GM19043 (cell line): Measurements from ENCODE around the gene MUC4.

Experiments
- ATAC-seq: cut with Tn5 transposase; IDR thresholded peaks from one replicate; pipeline ENCODE4 v1.9.1; 2021; ENCODE audit warnings: low read depth; ENCODE audit not compliant: unreplicated experiment

The MUC4 gene

DNA sequence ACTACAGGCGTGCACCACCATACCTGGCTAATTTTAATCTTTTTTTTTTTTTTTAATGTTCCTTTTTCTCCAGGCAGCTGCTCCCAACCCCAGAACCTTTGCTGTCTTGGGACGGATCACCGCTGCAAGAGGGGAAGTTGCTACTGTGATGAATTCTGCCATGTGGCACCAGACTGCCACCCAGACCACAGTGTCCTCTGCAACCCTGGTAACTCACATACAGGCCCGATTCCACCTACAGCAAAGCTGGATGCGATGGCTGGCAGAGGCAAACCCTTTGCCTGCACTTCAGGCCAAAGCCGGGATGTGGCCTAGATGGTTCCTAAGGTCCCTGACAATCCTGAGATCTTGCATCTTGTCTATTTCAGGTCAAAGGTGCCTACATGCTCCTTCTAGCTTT, 103.7 kb downstream of the MUC4 start:
- no peak for ATAC-seq

DNA sequence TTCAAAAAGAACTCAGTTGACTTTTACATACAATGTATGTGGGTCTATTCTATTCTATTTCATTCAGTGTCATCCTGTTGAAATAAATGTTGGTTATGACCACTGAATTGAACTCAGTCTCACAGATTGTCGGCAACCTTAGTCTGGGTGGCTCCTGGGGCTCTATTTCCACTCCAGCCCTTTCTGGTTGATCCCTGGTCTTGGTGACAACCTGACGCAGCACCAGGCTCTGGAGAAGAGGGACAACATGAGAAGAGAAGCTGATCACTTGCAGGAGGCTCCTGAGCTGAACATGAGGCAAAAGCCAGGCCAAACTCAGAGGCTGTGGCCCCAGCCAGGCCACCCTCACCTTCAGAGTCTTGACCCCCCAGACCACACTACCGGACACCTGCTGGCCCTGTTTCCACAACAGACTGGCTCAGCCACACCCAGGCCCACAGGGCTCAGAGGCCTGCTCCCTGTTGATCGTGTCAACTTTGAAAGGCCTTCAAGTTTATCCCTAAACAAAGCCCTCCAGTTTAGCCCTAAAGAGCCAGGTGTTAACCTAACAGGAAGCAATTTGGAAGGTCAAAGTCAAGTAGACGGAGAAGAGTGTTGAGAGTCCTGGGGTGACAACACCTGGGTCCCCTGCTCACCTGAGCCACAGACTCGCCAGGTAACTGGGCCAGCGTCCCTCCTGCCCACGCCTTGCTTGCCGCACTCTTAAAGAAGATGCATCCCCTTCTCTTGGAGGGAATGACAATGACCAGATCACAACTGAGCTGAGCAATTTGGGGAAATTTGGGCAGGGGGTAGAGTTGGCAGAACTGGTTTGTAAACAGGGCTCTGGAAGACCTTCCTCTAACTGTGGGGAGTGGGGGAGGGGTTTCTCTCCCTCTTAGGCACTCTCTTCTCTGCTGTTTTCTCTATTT, 106.4 kb downstream of the MUC4 start:
- ATAC-seq, result no peak

DNA sequence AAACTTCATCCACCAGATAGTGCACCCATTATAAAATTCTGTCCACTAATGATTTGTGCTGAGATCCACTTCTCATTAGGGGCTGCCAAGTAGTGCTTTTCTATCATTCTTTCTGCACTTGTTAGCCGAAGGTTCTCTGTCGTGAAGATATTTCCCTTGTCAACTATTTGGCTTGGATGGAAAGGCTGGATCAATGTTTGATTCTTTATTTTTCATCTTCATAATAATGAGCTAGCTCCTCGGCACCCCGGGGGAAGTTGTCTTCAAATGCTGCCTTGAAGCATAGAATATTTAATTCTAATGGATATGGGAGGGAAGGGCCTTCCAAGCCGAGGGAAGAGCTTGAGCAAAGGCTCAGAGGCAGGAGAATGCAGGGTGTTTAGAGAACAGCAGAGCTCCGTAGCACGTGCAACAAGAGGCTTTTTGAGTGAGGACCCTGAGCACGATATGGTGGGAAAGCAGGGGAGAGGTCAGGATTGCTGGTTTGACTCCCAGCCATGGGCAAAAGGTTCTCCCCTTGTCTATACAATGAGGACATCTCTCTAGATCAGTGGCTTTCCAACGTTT, 107.2 kb downstream of the MUC4 start:
- no peak for ATAC-seq

DNA sequence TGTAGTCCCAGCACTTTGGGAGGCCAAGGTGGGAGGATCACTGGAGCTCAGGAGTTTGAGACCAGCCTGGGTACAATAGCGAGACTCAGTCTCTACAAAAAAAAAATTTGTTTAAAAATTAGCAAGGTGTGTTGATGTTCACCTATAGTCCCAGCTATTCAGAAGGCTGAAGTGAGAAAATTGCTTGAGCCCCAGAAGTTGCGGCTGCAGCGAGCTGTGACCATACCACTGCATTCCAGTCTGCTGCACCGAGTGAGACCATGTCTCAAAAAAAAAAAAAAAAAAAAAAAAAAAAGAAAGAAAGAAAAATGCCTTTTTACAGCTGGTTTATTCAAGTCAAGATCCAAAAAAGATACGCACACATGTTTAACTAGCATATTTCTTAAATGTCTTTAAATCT, 108.0 kb downstream of the MUC4 start:
- no peak for ATAC-seq

DNA sequence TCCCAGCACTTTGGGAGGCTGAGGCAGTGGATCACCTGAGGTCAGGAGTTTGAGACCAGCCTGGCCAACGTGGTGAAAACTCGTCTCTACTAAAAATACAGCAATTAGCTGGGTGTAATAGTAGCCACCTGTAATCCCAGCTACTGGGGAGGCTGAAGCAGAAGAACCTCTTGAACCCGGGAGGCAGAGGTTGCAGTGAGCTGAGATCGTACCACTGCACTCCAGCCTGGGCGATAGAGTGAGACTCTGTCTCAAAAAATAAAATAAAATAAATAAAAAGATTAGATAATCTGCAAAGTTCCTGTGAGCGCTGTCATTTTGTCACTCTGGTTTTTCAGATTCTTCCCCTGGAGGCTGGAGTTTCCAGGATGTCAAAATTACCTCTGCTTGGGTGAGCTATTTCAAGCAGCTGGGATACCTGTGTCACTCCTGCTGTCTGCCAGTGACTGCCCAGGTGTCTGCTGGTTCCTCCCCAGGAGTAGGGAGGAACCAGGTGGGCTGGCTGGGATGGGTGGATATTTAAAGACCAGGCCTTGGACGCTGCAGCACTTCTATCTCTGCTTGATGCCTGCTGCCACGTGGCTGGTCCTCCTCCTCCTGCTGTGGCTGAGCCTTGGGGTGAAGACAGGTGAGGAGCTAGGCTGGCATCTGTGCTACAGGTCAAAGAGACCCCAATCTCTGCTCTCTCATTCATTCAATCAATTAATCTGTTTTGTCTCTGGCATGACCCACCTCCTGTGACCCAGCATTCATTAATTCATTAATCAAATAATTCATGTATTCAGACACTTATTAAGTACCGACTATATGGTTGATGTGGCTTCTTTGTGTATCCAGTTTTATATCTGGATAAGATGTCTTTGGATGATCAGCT, 110.5 kb downstream of the MUC4 start:
- ATAC-seq, result no peak

DNA sequence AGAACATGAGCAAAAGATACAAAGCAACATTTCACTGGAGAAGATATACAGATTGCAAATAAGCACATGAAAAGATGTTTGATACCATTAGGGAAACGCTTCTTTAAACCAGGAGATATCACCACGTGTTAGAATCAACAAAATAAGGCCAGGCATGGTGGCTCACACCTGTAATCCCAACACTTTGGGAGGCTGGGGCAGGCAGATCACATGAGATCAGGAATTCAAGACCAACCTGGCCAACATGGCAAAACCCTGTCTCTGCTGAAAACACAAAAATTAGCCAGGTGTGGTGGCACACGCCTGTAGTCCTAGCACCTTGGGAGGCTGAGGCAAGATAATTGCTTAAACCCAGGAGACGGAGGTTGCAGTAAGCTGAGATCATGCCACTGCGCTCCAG, 111.4 kb downstream of the MUC4 start:
- ATAC-seq, result no peak

DNA sequence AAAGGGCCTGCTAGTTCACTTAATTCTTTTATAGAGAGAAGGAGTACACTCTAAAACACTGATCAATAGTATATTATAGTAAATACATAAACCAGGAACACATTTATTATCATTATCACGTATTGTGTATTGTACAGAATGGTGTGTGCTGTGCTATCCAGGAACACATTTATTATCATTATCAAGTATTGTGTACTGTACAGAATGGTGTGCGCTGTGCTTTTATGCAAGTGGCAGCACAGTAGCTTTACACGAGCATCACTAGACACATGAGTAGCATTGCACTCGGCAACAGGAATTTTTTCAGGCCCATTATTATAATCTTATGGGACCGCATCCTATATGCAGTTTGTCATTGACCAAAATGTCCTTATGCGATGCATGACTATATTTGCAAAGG, 111.9 kb downstream of the MUC4 start:
- no peak for ATAC-seq

DNA sequence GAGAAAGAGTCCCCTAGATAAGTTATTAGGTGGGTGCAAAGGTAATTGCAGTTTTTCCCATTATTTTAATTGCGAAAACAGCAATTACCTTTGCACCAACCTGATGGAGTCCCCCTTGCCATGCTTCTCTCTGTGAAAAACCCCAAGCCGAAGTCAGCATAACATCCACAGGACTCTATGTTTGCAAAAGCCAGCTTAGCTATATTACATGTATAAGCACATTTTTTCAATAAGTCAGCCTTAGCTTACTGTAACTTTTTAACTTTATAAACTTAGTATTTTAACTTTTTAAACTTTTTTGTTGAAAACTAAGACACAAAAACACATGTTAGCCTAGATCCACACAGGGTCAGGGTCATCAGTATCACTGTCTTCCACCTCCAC, 112.3 kb downstream of the MUC4 start:
- no peak for ATAC-seq

DNA sequence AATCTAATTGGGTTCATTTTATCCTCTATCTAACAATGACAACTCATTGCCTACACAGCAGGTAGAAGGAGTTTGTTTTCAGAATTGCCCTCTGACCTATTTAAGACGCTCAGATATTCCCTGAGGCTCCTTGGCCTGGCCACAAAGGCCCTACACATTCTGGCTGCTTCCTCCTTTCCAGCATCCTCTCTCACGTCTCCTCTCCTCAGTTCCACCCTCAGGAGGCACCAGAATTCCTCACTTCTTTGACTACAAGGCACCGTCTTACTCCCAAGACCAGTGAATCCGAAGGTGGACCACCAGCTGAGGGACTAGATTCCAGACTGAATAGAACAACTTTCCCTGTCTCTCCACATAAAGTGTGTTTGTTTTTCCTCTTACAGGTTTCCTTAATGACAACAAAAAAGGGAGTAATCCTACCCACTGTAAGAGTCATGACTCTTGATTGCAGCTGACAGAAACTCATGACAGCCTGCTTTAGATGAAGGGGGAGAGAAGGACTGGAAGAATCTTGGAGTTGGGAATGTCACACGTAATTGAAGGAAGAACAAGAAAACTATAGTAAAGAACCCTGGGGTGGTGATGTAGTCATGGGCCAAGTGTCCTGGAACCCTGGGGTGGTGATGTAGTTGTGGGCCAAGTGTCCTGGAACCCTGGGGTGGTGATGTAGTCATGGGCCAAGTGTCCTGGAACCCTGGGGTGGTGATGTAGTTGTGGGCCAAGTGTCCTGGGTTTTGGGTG, 112.9 kb downstream of the MUC4 start:
- no peak for ATAC-seq

DNA sequence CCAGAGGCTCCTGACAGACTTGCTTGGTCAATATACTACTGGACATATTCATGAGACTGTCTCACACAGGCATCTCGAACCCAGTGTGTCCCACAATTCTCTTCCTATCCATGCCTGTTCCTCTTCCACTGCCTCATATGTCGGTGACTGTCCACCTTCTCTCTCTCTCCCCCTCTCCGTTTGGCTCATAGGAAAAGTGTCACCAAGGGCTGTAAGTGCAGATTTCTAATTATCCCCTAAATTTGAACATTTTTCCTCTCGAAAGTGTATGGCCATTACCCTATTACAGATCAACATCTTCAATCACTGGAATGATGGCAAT, 113.4 kb downstream of the MUC4 start:
- ATAC-seq, result no peak

DNA sequence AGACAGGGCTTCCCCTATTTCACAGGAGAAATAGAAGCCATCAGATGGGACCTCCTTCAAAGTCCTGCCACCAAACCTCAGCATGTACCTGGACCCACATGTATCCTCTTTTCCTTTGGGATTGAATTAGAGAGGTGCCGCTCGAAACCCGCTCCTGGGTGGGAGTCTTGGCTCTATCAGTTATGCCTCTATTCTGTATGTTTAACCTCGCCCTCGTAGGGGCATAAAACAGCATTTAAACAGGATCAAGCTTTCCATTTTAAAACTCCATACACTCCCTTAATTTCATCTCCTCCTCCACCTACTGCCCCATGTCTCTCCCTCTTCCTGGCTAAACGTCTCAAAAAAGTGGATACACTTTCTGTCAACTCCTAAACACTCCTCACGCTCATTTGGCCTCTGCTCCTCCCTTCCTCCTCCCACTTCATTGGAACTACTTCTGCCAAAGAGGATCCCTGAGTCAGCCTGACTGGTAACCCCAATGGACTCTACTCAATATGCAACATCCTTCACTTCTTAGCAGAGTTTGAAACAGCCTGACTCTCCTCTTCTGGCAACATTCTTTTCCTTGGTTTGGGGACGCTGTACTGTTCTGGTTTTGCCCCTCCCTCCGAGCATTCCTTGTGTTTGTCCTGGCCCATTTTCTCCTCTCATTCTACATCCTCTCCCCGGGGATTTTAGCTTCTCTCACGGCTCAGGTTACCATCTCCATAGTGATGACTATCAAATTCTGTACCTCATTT, 114.0 kb downstream of the MUC4 start:
- no peak for ATAC-seq
